CD4-positive, alpha-beta T cell treated with Interleukin-1 beta for 1 hour (primary cell): Measurements from ENCODE around the gene HAT1.
"Not testable (repeated sequence)": the region's sequence is repeated elsewhere in the genome, so short reads cannot be mapped to it uniquely, and the experiment has no call there.

Source experiments
- DNase-seq, 2 donors: peaks; one replicate each; pipeline ENCODE4 v3.0.0-alpha.2; 2020 to 2022

The HAT1 gene

DNA sequence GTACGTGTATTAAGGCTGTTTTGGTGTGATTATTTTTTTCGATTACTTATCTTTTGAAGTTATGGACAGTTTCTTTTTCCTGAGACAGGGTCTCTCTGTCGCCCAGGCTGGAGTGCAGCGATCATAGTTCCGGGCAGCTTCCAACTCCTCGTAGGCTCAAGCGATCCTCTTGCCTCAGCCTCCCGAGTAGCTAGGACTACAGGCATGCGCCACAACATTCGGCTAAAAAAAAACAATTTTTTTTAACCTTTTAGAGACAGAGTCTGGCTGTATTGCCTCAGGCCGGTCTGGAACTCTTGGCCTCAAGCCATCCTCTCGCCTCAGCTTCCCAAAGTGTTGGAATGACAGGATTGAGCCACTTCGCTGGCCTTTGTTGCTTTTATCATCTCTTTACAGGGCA, 945 bp downstream of the HAT1 start:
- peak in 1 of 2 donors; percentile 3 for DNase-seq

DNA sequence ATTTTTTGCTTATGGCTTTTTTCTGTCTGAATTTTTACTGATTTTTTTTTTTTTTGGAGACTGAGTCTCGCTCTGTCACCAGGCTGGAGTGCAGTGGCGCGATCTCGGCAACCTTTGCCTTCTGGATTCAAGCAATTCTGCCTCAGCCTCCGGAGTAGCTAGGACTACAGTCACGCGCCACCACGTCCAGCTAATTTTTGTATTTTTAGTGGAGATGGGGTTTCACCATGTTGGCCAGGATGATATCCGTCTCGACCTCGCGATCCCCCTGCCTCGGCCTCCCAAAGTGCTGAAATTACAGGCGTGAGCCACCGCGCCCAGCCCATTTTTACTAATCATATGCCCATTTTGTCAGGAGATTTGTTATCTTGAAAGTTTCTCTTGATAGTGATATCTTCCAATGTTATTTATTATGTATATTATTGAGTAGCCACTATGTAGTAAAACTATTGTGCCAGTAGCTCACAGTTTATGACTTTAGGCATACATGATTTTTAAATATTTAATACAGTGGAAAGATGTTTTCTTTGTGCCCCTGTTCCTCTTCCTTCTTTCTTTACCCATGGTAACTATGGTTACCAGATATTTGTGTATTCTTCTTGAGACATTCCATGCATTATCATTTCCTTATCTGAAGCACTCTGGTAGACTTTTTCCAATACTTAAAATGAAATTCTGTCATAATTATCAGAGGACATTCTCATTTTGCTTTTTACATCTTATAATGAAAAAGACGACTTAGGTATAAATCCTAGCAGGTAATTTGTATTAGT, 2.1 kb downstream of the HAT1 start:
- no peak for DNase-seq

DNA sequence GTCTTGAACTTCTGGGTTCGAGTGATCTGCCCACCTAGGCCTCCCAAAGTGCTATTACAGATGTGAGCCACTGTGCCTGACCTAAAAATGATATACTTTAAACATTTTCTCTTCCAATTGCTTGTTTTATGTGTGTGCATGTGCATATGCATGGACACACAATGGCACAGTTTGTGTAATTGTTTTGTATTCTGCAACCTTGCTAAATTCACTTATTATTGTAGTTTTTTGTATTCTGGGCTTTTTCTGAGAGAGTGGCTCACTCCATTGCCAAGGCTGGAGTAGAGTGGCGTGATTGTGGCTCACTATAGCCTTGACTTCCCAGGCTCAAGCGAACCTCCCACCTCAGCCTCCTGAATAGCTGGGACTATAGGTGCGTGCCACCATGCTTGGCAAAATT, 8.1 kb downstream of the HAT1 start:
- no peak for DNase-seq

DNA sequence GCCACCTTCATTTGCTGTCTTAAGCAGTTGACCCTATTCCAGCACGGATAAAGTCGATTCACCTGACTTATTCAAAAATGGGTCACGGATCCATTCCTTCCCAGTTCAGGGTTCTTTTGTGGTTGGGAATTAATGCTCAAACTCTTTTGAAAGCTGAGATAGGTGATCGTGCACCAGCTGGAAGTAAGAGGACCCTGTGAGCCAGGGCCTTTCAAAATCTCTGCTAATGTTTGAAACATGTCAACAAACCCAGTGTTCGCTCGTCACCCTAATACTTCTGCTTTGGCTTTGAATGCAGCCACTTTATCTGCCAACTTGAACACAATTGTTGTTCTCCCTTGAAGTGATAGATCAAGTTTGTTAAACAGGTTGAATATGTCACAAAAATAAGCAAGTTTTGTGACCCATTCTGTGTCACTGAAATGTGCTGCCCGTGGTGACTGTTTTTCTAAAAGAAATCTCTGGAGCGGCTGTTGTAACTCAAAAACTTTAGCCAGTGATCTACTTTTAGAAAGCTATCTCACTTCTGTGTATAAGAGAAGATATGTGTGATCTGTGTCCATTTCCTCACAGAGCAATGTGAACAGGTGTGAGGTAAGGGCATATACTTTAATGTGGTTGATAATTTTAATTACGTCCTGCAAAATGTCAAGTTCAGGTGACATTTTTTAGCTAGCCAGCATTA, 16.9 kb downstream of the HAT1 start:
- DNase-seq: no peak

DNA sequence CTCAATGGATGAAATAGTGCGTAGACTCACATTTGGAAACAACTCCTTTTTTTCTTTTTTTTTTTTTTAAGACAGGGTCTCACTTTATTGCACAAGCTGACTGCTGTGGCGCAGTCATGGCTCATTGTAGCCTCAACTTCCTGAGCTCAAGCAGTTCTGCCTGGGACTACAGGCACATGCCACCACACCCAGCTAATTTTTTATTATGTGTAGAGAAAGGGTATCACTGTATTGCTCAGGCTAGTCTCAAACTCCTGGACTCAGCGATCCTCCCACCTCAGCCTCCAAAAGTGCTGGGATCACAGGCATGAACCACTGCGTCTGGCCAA, 17.4 kb downstream of the HAT1 start:
- DNase-seq: no peak

DNA sequence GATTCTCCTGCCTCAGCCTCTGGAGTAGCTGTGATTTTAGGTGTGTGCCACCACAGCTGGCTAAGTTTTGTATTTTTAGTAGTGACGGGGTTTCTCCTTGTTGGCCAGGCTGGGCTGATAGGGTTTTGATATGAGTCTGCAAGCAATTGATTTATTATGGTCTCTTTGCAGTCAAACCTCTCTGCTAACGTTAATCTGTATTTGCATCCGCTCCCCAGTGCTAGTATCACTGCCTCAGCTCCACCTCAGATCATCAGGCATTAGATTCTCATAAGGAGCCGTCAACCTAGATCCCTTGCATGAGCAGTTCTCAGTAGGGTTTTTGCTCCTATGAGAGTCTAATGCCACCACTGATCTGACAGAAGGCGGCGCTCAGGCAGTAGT, 19.0 kb downstream of the HAT1 start:
- no peak for DNase-seq

DNA sequence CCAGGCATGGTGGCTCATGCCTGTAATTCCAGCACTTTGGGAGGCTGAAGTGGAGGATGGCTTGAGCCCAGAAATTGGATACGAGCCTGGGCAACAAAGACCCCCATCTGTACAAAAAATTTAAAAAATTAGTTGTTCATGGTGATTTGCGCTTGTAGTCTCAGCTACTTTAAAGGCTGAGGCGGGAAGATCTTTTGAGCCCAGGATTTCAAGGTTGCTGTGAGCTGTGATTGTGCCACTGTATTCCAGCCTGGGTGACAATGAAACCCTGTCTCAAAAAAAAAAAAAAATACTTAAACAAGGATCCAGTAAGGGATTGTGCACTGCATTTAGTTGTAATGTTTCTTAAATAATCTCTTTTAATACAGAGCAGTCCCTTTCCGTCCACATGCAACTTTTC, 21.6 kb downstream of the HAT1 start:
- DNase-seq: no peak

DNA sequence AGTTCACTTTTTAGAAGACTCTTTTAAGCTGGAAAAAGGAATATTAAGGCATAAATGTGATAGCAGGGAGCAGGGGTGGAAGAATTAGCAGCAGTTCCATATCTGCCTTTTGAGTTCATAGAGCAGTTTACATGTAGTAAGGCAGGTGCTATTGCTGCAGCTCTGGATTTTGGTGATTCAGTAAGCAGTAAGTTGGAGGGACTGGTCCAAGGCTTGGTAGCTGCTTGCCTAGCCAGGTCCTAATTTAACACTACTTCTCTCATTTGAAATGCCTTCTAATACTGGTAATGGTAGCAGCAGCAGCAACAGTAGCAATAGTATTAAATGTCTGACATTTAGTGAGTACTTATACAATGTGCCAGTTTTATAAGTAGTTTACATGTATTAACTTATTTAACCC, 30.0 kb downstream of the HAT1 start:
- no peak for DNase-seq

DNA sequence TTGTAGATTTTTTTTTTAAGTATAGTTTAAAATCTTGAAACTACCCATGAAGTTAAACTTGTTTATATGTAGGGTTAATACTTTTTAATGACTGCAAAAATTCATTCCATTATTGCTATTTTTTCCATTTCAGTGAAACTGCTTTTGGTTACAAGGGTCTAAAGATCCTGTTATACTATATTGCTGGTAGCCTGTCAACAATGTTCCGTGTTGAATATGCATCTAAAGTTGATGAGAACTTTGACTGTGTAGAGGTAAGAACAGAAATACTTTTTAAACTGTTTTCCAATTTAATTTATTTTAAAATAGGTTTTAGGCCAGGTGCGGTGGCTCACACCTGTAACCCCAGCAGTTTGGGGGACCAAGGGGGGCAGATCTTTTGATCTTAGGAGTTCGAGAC, 30.5 kb downstream of the HAT1 start:
- no peak for DNase-seq

DNA sequence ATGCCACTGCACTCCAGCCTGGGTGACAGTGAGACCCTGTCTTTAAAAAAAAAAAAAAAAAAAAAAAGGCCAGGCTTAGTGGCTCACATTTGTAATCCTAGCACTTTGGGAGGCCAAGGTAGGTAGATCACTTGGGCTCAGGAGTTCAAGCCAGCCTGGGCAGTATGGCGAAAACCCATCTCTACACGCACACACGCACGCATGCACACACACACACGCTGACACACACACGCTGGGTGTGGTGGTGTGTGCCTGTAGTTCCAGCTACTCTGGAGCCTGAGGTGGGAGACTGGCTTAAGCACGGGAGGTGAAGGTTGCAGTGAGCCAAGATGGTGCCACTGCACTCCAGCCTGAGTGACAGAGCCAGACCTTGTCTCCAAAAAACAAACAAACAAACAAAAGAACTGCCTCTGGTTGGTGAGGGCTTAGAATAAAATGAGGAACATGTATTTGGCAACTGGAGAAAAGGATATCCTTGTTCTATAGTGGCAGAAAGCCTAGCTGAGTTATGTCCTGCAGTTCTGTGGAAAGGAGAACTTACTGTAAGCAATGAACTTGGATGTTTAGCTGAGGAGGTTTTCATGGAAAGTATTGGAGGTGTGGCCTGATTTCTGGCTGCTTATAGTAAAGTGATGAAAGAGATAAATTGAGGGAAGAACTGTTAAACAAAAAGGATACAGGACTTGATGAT, 34.0 kb downstream of the HAT1 start:
- DNase-seq: no peak

DNA sequence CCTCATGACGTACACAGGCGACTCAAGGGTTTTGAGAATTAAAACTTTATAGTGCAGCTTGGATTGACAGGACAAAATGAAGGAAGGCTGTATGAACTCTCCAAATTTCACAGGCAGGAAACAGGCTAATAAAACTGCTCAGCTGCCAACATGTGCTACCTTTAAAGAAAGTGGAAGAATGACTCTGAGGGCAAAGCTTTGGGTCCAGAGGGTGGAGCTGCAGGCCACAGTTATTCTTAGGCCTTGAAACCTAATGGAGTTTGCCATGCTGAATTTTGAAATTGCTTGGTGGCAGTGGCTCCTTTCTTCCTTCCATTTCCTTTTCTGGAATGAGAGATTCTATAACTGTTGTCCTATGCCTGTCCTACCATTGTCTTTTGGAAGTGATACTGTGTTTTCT, 34.8 kb downstream of the HAT1 start:
- DNase-seq: peak in 1 of 2 donors; percentile 8

DNA sequence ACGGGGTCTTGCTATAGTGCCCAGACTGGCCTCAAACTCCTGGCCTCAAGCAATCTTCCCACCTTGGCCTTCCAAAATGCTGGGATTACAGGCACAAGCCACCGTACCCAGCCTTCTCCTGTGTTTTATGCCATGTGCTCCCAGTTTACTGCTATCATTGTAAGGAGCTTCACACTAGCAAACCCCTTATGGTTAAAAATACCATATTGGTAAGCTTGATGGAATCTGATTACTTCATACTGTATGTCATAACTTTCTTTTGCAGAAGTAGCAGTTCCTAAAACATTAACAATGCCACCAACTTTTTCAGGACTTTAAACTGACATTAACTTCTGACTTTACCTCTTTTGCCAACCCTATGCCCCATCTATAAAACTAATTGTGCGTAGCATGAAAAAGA, 36.2 kb downstream of the HAT1 start:
- no peak for DNase-seq

DNA sequence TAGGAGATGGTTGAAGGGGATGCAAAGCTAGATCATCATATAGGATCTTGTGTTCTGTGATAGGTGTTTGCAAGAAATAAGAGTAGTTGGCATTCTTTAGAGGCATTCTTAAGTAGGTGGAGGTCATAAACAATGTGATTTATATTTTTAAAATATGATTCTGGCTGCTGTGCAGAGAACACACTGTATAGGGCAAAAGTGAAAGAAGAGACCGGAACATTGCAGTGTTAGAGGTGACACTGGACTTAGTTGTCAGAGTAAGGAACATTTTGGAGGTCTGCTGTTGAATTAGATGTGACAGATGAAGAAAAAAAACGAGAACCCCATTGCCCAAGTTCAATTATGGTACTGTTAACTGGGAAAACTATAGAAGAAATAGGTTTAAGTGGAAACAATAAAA, 37.7 kb downstream of the HAT1 start:
- no peak for DNase-seq

DNA sequence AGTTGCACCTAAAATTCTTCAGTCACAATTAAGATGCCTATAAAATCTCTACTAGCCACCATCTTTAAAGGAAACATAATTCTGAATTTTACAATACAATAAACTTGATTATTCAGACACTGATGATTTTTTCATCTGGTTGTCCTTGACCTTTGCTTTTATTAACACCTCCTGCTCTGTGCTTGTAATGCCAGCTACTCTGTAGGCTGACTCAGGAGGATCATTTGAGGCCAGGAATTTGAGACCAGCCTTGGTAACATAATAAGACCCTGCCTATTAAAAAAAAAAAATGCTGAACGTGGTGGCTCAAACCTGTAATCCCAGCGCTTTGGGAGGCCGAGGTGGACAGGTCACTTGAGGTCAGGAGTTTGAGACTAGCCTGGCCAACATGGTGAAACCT, 38.3 kb downstream of the HAT1 start:
- no peak for DNase-seq

DNA sequence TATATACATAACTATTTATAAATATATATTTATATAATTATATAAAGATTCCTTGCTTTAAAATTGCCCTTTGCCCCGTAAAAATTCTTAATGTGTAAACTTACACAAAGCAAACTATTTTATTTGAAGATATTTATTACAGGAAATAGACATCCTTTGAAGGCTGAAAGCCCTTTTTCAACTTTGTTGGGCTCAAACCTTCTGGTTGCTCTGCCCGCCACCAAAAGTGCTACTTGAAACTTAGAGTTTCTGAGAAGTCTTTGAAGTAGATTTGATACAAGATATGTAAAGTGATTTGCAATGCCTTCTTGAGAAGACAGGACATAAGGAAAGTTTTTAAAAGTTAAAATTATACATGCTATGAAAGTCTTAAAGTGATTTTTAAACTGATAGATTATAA, 40.9 kb downstream of the HAT1 start:
- peak in 1 of 2 donors; percentile 5 for DNase-seq

DNA sequence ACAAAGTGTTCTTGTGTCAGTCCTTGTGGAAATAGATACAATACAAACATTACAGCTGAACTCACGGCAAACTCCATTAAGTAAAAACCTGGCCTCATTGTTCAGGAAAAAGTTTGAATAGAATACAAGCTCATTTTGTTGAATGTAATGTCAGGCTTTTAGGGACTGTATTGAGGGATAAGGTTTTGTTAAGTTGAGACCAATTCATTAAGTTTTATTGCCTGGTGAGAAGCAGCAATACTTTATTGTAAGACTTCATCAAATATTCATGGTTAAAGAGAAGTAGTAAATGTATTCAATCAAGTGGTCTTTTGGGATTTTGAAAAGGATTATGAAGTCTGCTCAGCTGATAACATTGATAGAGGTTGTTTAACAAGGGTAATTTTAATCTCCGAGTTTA, 42.0 kb downstream of the HAT1 start:
- no peak for DNase-seq

DNA sequence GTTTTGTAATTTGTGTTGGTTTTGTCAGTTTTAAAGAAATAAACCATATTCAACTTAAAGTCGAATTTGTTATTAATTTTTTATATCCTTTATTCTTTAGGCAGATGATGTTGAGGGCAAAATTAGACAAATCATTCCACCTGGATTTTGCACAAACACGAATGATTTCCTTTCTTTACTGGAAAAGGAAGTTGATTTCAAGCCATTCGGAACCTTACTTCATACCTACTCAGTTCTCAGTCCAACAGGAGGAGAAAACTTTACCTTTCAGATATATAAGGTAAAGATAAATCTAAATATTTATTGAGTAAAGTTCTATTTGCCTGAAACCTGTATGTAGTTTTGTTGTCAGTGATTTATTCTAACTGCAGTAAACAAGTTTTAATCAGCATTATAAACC, 43.0 kb downstream of the HAT1 start:
- no peak for DNase-seq

DNA sequence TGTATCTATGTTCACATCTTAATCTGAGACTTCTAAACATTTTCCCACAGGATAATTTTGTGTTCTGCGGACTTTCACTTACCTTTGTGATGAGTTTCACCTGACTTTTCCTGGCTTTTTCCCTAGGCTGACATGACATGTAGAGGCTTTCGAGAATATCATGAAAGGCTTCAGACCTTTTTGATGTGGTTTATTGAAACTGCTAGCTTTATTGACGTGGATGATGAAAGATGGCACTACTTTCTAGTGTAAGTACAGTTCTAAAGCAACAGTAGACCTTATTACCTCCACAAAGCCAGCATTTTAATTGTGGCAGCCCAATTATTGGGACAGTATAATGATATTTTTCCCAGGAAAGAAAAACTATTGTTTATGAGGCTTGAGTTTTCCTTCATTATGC, 43.4 kb downstream of the HAT1 start:
- peak in 1 of 2 donors; percentile 3 for DNase-seq

DNA sequence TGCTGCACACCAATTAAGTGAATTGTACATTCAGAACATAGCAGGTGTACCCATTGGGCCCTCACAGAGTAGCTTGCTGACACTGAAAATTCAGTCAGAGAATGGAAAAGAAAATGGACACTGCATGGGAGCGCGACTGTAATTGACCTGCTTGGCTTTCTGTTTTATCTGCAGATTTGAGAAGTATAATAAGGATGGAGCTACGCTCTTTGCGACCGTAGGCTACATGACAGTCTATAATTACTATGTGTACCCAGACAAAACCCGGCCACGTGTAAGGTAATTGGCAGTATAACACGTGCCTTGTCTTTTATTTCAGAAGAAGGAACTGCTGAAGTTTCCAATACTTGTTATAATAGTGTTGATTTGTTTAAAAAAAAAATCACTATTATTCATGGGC, 44.0 kb downstream of the HAT1 start:
- no peak for DNase-seq

DNA sequence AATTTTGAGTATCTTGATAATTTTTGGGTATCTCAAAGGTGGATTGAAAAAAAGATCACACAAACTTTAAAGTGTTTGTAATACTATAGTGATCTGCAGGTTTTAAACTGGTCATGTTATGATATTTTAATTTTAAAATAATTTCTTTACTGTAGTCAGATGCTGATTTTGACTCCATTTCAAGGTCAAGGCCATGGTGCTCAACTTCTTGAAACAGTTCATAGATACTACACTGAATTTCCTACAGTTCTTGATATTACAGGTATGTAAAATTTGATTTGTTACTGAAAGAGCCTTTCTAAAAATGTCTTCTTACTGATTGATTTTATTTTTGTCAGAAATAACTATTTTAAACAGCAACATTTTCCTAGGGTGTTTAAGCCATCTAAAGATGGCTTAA, 44.4 kb downstream of the HAT1 start:
- no peak for DNase-seq

DNA sequence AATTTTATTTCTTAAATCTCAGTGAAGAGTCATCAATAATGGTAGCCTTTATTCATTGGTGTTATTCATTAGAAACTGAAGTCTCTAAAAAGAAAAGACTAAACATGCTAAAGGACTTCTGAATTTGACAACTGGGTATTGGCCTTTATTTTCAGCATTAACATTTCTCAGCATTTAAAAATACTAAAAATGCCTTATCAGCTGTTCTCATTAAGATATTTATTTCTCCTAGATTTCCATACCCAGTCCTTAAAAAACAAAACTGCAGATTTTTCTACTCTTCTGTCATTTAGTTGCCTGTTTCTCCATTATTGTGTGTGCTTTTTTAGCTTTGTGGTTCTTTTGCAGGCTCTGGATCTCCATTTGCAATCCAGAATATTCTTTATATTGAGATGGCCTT, 46.2 kb downstream of the HAT1 start:
- DNase-seq: no peak

DNA sequence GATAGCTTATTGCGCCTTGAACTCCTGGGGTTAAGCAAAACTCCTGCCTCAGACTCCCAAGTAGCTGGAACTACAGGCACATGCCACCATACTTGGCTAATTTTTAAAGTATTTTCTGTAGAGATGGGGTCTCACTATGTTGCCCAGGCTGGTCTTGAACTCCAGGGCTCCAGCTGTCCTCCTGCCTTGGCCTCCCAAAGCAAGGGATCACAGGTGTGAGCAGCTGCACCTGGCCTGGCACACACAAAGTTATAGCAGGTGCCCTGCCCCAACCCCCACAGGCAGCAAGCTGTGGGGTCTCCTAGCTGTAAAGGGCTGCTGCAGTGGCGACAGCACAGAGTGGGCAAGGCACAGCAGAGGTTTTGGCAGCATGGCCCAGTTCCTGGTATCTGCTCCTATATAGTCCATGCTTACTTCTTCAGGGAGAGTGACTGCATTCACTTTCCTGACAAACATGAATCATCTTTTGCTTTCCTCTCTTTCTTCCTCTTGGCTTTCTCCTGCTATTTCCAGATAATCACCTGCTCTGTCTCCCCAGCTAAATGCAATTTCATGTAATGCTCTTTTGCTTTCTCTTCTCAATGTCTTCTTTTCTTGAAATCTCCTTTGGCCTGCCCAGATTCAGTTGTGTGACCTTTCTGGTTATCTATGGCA, 50.2 kb downstream of the HAT1 start:
- no peak for DNase-seq

DNA sequence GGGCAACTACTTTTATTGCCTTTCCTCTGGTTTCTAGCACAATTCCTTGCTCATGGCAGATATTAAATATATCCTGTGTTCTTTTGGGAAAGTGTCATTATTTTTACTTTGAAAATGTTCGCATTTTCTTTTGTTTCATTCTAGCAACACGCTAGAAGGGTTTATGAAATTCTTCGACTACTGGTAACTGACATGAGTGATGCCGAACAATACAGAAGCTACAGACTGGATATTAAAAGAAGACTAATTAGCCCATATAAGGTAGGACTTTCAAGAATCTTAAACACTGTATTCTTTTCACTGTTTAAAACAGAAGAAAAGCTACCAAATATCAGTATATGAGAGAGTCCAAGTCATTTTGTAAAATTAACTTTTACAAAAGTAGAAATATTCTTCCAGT, 56.8 kb downstream of the HAT1 start:
- DNase-seq: no peak

DNA sequence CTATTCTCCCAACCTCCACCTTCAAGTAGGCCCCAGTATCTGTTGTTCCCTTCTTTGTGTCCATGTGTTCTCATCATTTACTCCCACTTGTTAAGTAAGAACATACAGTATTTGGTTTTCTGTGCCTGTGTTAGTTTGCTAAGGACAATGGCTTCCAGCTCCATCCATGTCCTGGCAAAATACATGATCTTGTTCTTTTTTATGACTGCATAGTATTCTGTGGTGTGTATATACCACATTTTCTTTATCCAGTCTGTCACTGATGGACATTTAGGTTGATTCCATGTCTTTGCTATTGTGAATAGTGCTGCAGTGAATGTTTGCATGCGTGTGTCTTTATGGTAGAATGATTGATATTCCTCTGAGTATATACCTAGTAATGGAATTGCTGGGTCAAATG, 61.7 kb downstream of the HAT1 start:
- not testable (repeated sequence) for DNase-seq
